Esophagus (tissue), 2 donors: ENCODE data around the gene UST. TPM values are rescaled to one million over a fixed set of nuclear protein-coding genes. Genes with fewer than 3 reads are reported as not detected.

Experiments
- H3K27ac ChIP-seq, 2 donors: one replicate each; pipeline ENCODE4 v1.5.1; 2013; ENCODE audit warnings: low read depth in 2 of 2, mild to moderate bottlenecking in 2 of 2, inconsistent platforms in 1 of 2, low read length in 1 of 2, moderate library complexity in 1 of 2
- H3K27me3 ChIP-seq, 2 donors: one replicate each; pipeline ENCODE4 v1.6.1; 2013; ENCODE audit warnings: low read length in 2 of 2, control low read depth in 1 of 2, mild to moderate bottlenecking in 1 of 2; ENCODE audit not compliant: insufficient read depth in 2 of 2, control insufficient read depth in 1 of 2
- H3K36me3 ChIP-seq, 2 donors: one replicate each; pipeline ENCODE4 v1.6.1; 2013; ENCODE audit warnings: low read length in 1 of 2; ENCODE audit not compliant: control insufficient read depth in 2 of 2, insufficient read depth in 2 of 2
- H3K4me1 ChIP-seq, 2 donors: one replicate each; pipeline ENCODE4 v1.6.1; 2013; ENCODE audit warnings: low read length in 1 of 2; ENCODE audit not compliant: control insufficient read depth in 2 of 2, insufficient read depth in 2 of 2
- H3K4me3 ChIP-seq, 2 donors: one replicate each; pipeline ENCODE4 v1.5.1; 2013; ENCODE audit warnings: low read length in 2 of 2, mild to moderate bottlenecking in 2 of 2, low read depth in 1 of 2, moderate library complexity in 1 of 2
- H3K9me3 ChIP-seq, 2 donors: one replicate each; pipeline ENCODE4 v1.6.1; 2013; ENCODE audit warnings: mild to moderate bottlenecking in 2 of 2, low read depth in 1 of 2, low read length in 1 of 2, moderate library complexity in 1 of 2; ENCODE audit not compliant: control insufficient read depth in 2 of 2, insufficient read depth in 1 of 2
- WGBS, 2 donors: extraction: QIAGEN DNeasy Blood & Tissue Kit; methylation state at CpG; one replicate each; pipeline ENCODE4 v1.1.7; 2013; 5-methylcytosine and 5-hydroxymethylcytosine counted together
- polyA plus RNA-seq, 2 donors: library from polyadenylated mRNA; stranded (reverse); fragments of 200-250 nt; gene quantifications; one replicate each; pipeline ENCODE4 v1.2.3, GENCODE V29; 2013
- donor health status: healthy with polysubstance abuse.
- donor health status: Bipolar disorder and iron deficiency.

UST gene
- polyA plus RNA-seq, 2 donors = 1.7 to 2.4 TPM

- no peak overlapping the region for H3K27ac ChIP-seq
- H3K9me3 ChIP-seq = no peaks in the 10 kb centered on the region
- no peak overlapping the region for H3K4me3 ChIP-seq
- no peaks in the 10 kb centered on the region for H3K36me3 ChIP-seq
- no peaks in the 10 kb centered on the region for H3K27me3 ChIP-seq
- 74 to 75% methylated on average over 7 of the region's 7 CpGs for WGBS, 2 donors
- H3K4me1 ChIP-seq = no peaks in the 10 kb centered on the region
These were observed 232.4 kb downstream of the UST start for GRCh38 chr6:148979014-148979901.

- WGBS, 2 donors = 81 to 83% methylated on average over 3 of the region's 3 CpGs
These were observed 233.4 kb downstream of the UST start for GRCh38 chr6:148980234-148980633.

GRCh38 chr6:148981515-148981914, 234.7 kb downstream of the UST start:
- 85 to 87% methylated on average over 3 of the region's 3 CpGs for WGBS, 2 donors
- H3K4me3 ChIP-seq = no peak overlapping the region
- no peaks in the 10 kb centered on the region for H3K27me3 ChIP-seq
- no peaks in the 10 kb centered on the region for H3K9me3 ChIP-seq
- H3K27ac ChIP-seq = no peak overlapping the region
- H3K4me1 ChIP-seq = no peaks in the 10 kb centered on the region
- no peaks in the 10 kb centered on the region for H3K36me3 ChIP-seq

More at GRCh38 chr6:148980234-148980633, 233.4 kb downstream of the UST start:
- no peak overlapping the region for H3K4me3 ChIP-seq
- H3K36me3 ChIP-seq = no peaks in the 10 kb centered on the region
- no peaks in the 10 kb centered on the region for H3K27me3 ChIP-seq
- H3K27ac ChIP-seq = no peak overlapping the region
- H3K4me1 ChIP-seq = no peaks in the 10 kb centered on the region
- no peaks in the 10 kb centered on the region for H3K9me3 ChIP-seq

DNA sequence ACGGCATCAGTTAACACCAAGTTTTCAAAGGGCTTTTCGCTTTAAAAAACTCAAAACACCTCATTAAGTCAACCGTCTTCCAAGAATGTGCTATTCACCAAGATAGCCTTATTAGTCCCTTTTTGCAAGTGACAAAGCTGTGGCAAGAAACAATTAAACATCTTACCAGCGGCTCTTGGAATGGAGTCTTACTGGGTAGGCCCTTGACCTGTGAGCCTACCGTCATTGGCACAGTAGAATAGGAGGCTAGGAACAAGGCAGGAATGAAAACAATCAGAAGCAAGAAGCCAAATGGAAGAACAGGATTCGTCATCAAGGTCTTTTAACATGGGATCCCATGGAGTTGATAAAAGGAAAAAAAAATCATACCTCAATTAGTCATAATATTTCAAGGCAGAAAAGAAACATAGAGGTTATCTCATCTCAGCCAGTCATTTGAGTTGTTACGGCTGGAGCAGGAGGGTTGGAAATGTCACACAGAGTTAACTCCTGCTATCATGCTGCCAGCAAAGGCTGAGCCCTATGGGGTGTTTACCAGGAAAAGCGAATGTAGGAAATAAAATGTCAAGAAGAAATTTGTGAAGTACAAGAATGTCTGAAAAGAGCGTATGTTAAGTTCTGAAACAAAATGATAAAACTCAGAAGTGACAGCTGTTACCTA, 236.4 kb downstream of the UST start:
- 94 to 96% methylated on average over 9 of the region's 9 CpGs for WGBS, 2 donors
- Histone ChIP-seq H3K9me3 (no peaks in the 10 kb centered on the region), H3K4me1 (no peaks in the 10 kb centered on the region), H3K27me3 (no peaks in the 10 kb centered on the region), H3K4me3 (no peak overlapping the region), H3K36me3 (no peaks in the 10 kb centered on the region), H3K27ac (no peak overlapping the region)

GRCh38 chr6:148983966-148984365, 237.1 kb downstream of the UST start:
- Histone ChIP-seq H3K27ac (no peak overlapping the region), H3K36me3 (no peaks in the 10 kb centered on the region), H3K9me3 (no peaks in the 10 kb centered on the region), H3K4me1 (no peaks in the 10 kb centered on the region), H3K4me3 (no peak overlapping the region), H3K27me3 (no peaks in the 10 kb centered on the region)
- 82 to 91% methylated on average over 2 of the region's 2 CpGs for WGBS, 2 donors

DNA sequence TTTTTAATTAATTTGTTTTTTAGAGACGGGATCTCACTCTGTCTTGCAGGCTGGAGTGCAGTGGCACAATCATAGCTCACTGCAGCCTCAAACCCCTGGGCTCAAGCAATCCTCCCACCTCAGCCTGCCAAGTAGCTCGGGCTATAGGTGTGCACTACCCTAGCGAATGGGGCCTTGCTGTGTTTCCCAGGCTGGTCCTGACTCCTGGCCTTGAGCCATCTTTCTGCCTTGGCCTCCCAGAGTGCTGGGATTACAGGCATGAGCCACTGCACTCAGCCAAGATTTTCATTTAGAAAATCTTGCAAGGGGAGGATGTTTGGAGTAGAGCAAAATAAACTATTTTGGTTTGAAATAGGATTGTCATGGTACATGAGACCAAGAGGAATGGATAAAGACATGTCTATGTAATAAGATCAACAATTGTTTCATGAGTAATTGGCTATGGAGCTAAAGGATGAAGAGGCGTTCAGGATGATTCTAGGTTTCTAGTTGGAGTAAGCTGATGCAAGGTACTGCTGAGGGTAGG, 237.8 kb downstream of the UST start:
- Histone ChIP-seq H3K9me3 (no peaks in the 10 kb centered on the region), H3K27ac (no peak overlapping the region), H3K36me3 (no peaks in the 10 kb centered on the region), H3K4me3 (no peak overlapping the region), H3K27me3 (no peaks in the 10 kb centered on the region), H3K4me1 (no peaks in the 10 kb centered on the region)
- 80 to 81% methylated on average over 4 of the region's 4 CpGs for WGBS, 2 donors

- Histone ChIP-seq H3K9me3 (no peaks in the 10 kb centered on the region), H3K4me1 (no peaks in the 10 kb centered on the region), H3K27me3 (no peaks in the 10 kb centered on the region), H3K27ac (no peak overlapping the region), H3K4me3 (no peak overlapping the region), H3K36me3 (no peaks in the 10 kb centered on the region)
- WGBS, 2 donors = 96 to 98% methylated on average over 4 of the region's 4 CpGs
These were observed 238.7 kb downstream of the UST start for GRCh38 chr6:148985499-148985898.

GRCh38 chr6:148986608-148987007, 239.8 kb downstream of the UST start:
- H3K4me1 ChIP-seq = no peaks in the 10 kb centered on the region
- WGBS, 2 donors = 92 to 96% methylated on average over 3 of the region's 3 CpGs
- no peaks in the 10 kb centered on the region for H3K9me3 ChIP-seq
- no peaks in the 10 kb centered on the region for H3K27me3 ChIP-seq
- H3K4me3 ChIP-seq = no peak overlapping the region
- H3K36me3 ChIP-seq = no peaks in the 10 kb centered on the region
- no peak overlapping the region for H3K27ac ChIP-seq

- no peaks in the 10 kb centered on the region for H3K27me3 ChIP-seq
- no peaks in the 10 kb centered on the region for H3K4me1 ChIP-seq
- no peaks in the 10 kb centered on the region for H3K36me3 ChIP-seq
- WGBS, 2 donors = 84 to 92% methylated on average over 3 of the region's 3 CpGs
- H3K4me3 ChIP-seq = no peak overlapping the region
- no peak overlapping the region for H3K27ac ChIP-seq
- no peaks in the 10 kb centered on the region for H3K9me3 ChIP-seq
These were observed 241.2 kb downstream of the UST start for GRCh38 chr6:148987982-148988381.
